ENCODE data around the gene SLC25A15.

Gene SLC25A15

GRCh38 chr13:40776232-40776631 lies 13.2 kb upstream of the SLC25A15 start:
- TF ChIP-seq GATA3 (IDR thresholded peaks at IDR 0.05; ENCODE audit: low read depth, low read length), result no peak
- TF ChIP-seq GATA2 (IDR thresholded peaks at IDR 0.05; ENCODE audit: low read depth, low read length), result no peak

GRCh38 chr13:40776681-40777165 lies 12.7 kb upstream of the SLC25A15 start:
- TF ChIP-seq GATA2 (IDR thresholded peaks at IDR 0.05; ENCODE audit: low read depth, low read length), result no peak
- TF ChIP-seq GATA3 (IDR thresholded peaks at IDR 0.05; ENCODE audit: low read depth, low read length), result no peak

GRCh38 chr13:40777166-40777808 lies 12.1 kb upstream of the SLC25A15 start:
- TF ChIP-seq GATA2 (IDR thresholded peaks at IDR 0.05; ENCODE audit: low read depth, low read length), result no peak
- no peak for TF ChIP-seq GATA3 (IDR thresholded peaks at IDR 0.05; ENCODE audit: low read depth, low read length)

- TF ChIP-seq GATA3 (IDR thresholded peaks at IDR 0.05; ENCODE audit: low read depth, low read length) (no peak), GATA2 (IDR thresholded peaks at IDR 0.05; ENCODE audit: low read depth, low read length) (no peak)
Measured at GRCh38 chr13:40777809-40778175, 11.6 kb upstream of the SLC25A15 start.

- no peak for TF ChIP-seq GATA3 (IDR thresholded peaks at IDR 0.05; ENCODE audit: low read depth, low read length)
- TF ChIP-seq GATA2 (IDR thresholded peaks at IDR 0.05; ENCODE audit: low read depth, low read length), result no peak
Measured at GRCh38 chr13:40779049-40779448, 10.4 kb upstream of the SLC25A15 start.

- TF ChIP-seq GATA2 (IDR thresholded peaks at IDR 0.05; ENCODE audit: low read depth, low read length), result no peak
- no peak for TF ChIP-seq GATA3 (IDR thresholded peaks at IDR 0.05; ENCODE audit: low read depth, low read length)
Measured at GRCh38 chr13:40779796-40780285, 9.6 kb upstream of the SLC25A15 start.

GRCh38 chr13:40780822-40781401 lies 8.5 kb upstream of the SLC25A15 start:
- TF ChIP-seq GATA2 (IDR thresholded peaks at IDR 0.05; ENCODE audit: low read depth, low read length), result no peak

GRCh38 chr13:40781717-40782116 lies 7.7 kb upstream of the SLC25A15 start:
- no peak for TF ChIP-seq GATA2 (IDR thresholded peaks at IDR 0.05; ENCODE audit: low read depth, low read length)
- TF ChIP-seq GATA3 (IDR thresholded peaks at IDR 0.05; ENCODE audit: low read depth, low read length), result no peak

- no peak for TF ChIP-seq GATA3 (IDR thresholded peaks at IDR 0.05; ENCODE audit: low read depth, low read length)
- no peak for TF ChIP-seq GATA2 (IDR thresholded peaks at IDR 0.05; ENCODE audit: low read depth, low read length)
Measured at GRCh38 chr13:40784540-40784939, 4.9 kb upstream of the SLC25A15 start.

- TF ChIP-seq GATA2 (IDR thresholded peaks at IDR 0.05; ENCODE audit: low read depth, low read length) (no peak), GATA3 (IDR thresholded peaks at IDR 0.05; ENCODE audit: low read depth, low read length) (no peak)
Measured at GRCh38 chr13:40786568-40786996, 2.8 kb upstream of the SLC25A15 start.

- TF ChIP-seq GATA3 (IDR thresholded peaks at IDR 0.05; ENCODE audit: low read depth, low read length) (no peak), GATA2 (IDR thresholded peaks at IDR 0.05; ENCODE audit: low read depth, low read length) (no peak)
Measured at GRCh38 chr13:40787062-40787461, 2.3 kb upstream of the SLC25A15 start.

GRCh38 chr13:40790154-40790616 lies 774 bp downstream of the SLC25A15 start:
- TF ChIP-seq GATA2 (IDR thresholded peaks at IDR 0.05; ENCODE audit: low read depth, low read length) (peak; percentile 23; the same call in 1 of the 2 replicates), GATA3 (IDR thresholded peaks at IDR 0.05; ENCODE audit: low read depth, low read length) (no peak)

GRCh38 chr13:40792284-40793051 lies 3.1 kb downstream of the SLC25A15 start:
- TF ChIP-seq GATA2 (IDR thresholded peaks at IDR 0.05; ENCODE audit: low read depth, low read length) (no peak), GATA3 (IDR thresholded peaks at IDR 0.05; ENCODE audit: low read depth, low read length) (no peak)

- TF ChIP-seq GATA3 (IDR thresholded peaks at IDR 0.05; ENCODE audit: low read depth, low read length), result no peak
Measured at GRCh38 chr13:40793339-40793738, 3.9 kb downstream of the SLC25A15 start.
